ENCODE measurements around the gene VTI1A. TPM values are rescaled to one million over a fixed set of nuclear protein-coding genes. Genes with fewer than 3 reads are reported as not detected.

Gene VTI1A
- total and polyA plus RNA-seq, 9 of the 15 experiments (the other 6 are each of a cell fraction or from before 2014, with no cell fraction given) = 9.3 to 21.4 (median 16.0) TPM

GRCh38 chr10:112510384-112510783 lies 63.4 kb downstream of the VTI1A start:
- POLR2A ChIA-PET = no interaction called here
- DNase-seq (ENCODE audit: extremely low read depth in 1 of 4, low spot score in 3 of 4) = no peak
- no peaks in the 10 kb centered on the region for H4K20me1 ChIP-seq (replicated peaks; ENCODE audit: control insufficient read depth, insufficient read depth, low read length)
- no peak overlapping the region for H3K4me3 ChIP-seq
- H3K9me3 ChIP-seq (replicated peaks; ENCODE audit: control insufficient read depth, insufficient read depth, low read depth, low read length) = no peaks in the 10 kb centered on the region
- in situ Hi-C loops (cut with MboI) = no loop called here
- no peaks in the 10 kb centered on the region for H3K79me2 ChIP-seq (ENCODE audit: control insufficient read depth, insufficient read depth, low read length)
- H3K27me3 ChIP-seq (ENCODE audit: control insufficient read depth in 2 of 2, insufficient read depth in 2 of 2, low read length in 2 of 2) = no peaks in the 10 kb centered on the region
- ATAC-seq = no peak
- H3K9ac ChIP-seq (ENCODE audit: insufficient read depth in 1 of 2, low read depth in 2 of 2, low read length in 2 of 2) = no peak overlapping the region
- CTCF ChIA-PET (ENCODE audit: low intra/inter-chr PET ratio) = no interaction called here
- no peak for FAIRE-seq
- no peak overlapping the region for H3K4me2 ChIP-seq (ENCODE audit: insufficient read depth, low read length)
- no TSS peak for BruUV-seq (replicated peaks)
- intact Hi-C loops (cut with micrococcal nuclease) = no loop called here
- H2AFZ ChIP-seq (ENCODE audit: low read depth, low read length) = no peak overlapping the region
- H3K36me3 ChIP-seq (ENCODE audit: control insufficient read depth, insufficient read depth, low read length) = no peaks in the 10 kb centered on the region
- H3K4me1 ChIP-seq (replicated peaks in 1 of 2; ENCODE audit: control insufficient read depth in 2 of 2, insufficient read depth in 2 of 2, low read length in 2 of 2) = no peaks in the 10 kb centered on the region
- H3K9me1 ChIP-seq (ENCODE audit: control insufficient read depth, insufficient read depth, low read length) = no peaks in the 10 kb centered on the region
- H3K27ac ChIP-seq (ENCODE audit: extremely low read depth, low read depth, low read length) = no peak overlapping the region
- 41% methylated on average over 4 of the region's 4 CpGs for WGBS (ENCODE audit: insufficient coverage, low coverage, missing lambda C conversion rate)
- no peak for TF ChIP-seq CEBPG (CRISPR knock-in tag; IDR thresholded peaks at IDR 0.05)
- TF ChIP-seq CEBPG (tag; conservative IDR thresholded peaks at IDR 0.05 in 1 of 2, IDR thresholded peaks at IDR 0.05 in 1 of 2) = no peak
- no peak for TF ChIP-seq ZNF398 (CRISPR knock-in tag; IDR thresholded peaks at IDR 0.05)
- no peak for TF ChIP-seq MBD2 (IDR thresholded peaks at IDR 0.05; ENCODE audit: borderline replicate concordance, low read depth)
- TF ChIP-seq, protein P1, sequence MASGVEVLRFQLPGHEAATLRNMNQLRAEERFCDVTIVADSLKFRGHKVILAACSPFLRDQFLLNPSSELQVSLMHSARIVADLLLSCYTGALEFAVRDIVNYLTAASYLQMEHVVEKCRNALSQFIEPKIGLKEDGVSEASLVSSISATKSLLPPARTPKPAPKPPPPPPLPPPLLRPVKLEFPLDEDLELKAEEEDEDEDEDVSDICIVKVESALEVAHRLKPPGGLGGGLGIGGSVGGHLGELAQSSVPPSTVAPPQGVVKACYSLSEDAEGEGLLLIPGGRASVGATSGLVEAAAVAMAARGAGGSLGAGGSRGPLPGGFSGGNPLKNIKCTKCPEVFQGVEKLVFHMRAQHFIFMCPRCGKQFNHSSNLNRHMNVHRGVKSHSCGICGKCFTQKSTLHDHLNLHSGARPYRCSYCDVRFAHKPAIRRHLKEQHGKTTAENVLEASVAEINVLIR (CRISPR knock-in tag; IDR thresholded peaks at IDR 0.05) = no peak
- TF ChIP-seq, protein P2, sequence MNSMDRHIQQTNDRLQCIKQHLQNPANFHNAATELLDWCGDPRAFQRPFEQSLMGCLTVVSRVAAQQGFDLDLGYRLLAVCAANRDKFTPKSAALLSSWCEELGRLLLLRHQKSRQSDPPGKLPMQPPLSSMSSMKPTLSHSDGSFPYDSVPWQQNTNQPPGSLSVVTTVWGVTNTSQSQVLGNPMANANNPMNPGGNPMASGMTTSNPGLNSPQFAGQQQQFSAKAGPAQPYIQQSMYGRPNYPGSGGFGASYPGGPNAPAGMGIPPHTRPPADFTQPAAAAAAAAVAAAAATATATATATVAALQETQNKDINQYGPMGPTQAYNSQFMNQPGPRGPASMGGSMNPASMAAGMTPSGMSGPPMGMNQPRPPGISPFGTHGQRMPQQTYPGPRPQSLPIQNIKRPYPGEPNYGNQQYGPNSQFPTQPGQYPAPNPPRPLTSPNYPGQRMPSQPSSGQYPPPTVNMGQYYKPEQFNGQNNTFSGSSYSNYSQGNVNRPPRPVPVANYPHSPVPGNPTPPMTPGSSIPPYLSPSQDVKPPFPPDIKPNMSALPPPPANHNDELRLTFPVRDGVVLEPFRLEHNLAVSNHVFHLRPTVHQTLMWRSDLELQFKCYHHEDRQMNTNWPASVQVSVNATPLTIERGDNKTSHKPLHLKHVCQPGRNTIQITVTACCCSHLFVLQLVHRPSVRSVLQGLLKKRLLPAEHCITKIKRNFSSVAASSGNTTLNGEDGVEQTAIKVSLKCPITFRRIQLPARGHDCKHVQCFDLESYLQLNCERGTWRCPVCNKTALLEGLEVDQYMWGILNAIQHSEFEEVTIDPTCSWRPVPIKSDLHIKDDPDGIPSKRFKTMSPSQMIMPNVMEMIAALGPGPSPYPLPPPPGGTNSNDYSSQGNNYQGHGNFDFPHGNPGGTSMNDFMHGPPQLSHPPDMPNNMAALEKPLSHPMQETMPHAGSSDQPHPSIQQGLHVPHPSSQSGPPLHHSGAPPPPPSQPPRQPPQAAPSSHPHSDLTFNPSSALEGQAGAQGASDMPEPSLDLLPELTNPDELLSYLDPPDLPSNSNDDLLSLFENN (IDR thresholded peaks at IDR 0.05; ENCODE audit: low read depth in 2 of 2, low read length in 2 of 2) = no peak
- no peak for TF ChIP-seq NR0B1 (IDR thresholded peaks at IDR 0.05; ENCODE audit: partially characterized antibody)
- TF ChIP-seq TFE3 (CRISPR knock-in tag; IDR thresholded peaks at IDR 0.05) = no peak
- no peak for TF ChIP-seq GTF2E2 (tag; IDR thresholded peaks at IDR 0.05)

Measured in K562 (cell line).